Prostate gland (tissue), 2 donors: ENCODE results near the gene DLX4. TPM values are rescaled to one million over a fixed set of nuclear protein-coding genes. Genes with fewer than 3 reads are reported as not detected.

Source experiments
- DNase-seq: peaks from one replicate; pipeline ENCODE4 v3.0.0-alpha.2; 2019; ENCODE audit warnings: low spot score
- H3K27ac ChIP-seq, 2 donors: fragments of 200-600 bp; sonication (generic); 2 replicates each; pipeline ENCODE4 v1.5.1; 2017 to 2019
- H3K27me3 ChIP-seq: fragments of 200-600 bp; sonication (generic); replicated peaks from 2 replicates; pipeline ENCODE4 v1.5.1; 2019; ENCODE audit not compliant: insufficient read depth
- H3K36me3 ChIP-seq, 2 donors: fragments of 200-600 bp; sonication (generic); 1 replicate in 1 of 2; 2 replicates in 1 of 2; pipeline versions ENCODE4 v1.5.1 to v1.8.1; 2017 to 2019
- H3K4me1 ChIP-seq: fragments of 200-600 bp; sonication (generic); replicated peaks from 2 replicates; pipeline ENCODE4 v1.5.1; 2019
- H3K4me3 ChIP-seq, 2 donors: fragments of 200-600 bp; sonication (generic); 2 replicates each; pipeline ENCODE4 v1.5.1; 2017 to 2019
- H3K9me3 ChIP-seq: fragments of 200-600 bp; sonication (generic); 2 replicates; pipeline ENCODE4 v1.5.1; 2017
- POLR2A ChIP-seq: fragments of 450-650 bp; IDR thresholded peaks from one replicate; pipeline ENCODE4 v1.6.1; 2016; ENCODE audit warnings: antibody characterized with exemption, mild to moderate bottlenecking
- POLR2AphosphoS5 ChIP-seq: sonication (generic); formaldehyde crosslinking; IDR thresholded peaks from one replicate; pipeline ENCODE4 v1.6.1; 2017; ENCODE audit warnings: antibody characterized with exemption
- WGBS: methylation state at CpG from one replicate; pipeline ENCODE4 v1.1.5; 2018; 5-methylcytosine and 5-hydroxymethylcytosine counted together
- intact Hi-C: fragments of 100-400 bp; cut with DNase I; formaldehyde crosslinking; loops from one replicate; pipeline ENCODE4 v1.14.2; 2022
- total RNA-seq, 2 donors: library from RNA; depleted of rRNA; stranded (reverse); fragments of >200 nt; gene quantifications; one replicate each; pipeline ENCODE4 v1.1.0, GENCODE V29; 2016
- TF ChIP-seq, protein P1 (sequence below), 4 experiments: fragments of 200-600 bp in 2 of 4; fragments of 450-650 bp in 2 of 4; sonication (generic) in 2 of 4; IDR thresholded peaks; 1 replicate in 3 of 4; 2 replicates in 1 of 4; pipeline ENCODE4 v1.5.1; 2016 to 2019; ENCODE audit warnings: antibody characterized with exemption in 4 of 4, mild to moderate bottlenecking in 2 of 4, moderate library complexity in 2 of 4

The DLX4 gene, protein sequence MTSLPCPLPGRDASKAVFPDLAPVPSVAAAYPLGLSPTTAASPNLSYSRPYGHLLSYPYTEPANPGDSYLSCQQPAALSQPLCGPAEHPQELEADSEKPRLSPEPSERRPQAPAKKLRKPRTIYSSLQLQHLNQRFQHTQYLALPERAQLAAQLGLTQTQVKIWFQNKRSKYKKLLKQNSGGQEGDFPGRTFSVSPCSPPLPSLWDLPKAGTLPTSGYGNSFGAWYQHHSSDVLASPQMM
- total RNA-seq = not detected

- no peak for DNase-seq
- Histone ChIP-seq H3K36me3 (no peaks in the 10 kb centered on the region), H3K4me1 (peaks cover 8% of the 10 kb centered on the region), H3K27me3 (peaks cover 62% of the 10 kb centered on the region), H3K4me3 (peak within 1 kb of the TSS; percentile 18 to 33), H3K9me3 (no peaks in the 10 kb centered on the region), H3K27ac (no peak within 1 kb of the TSS)
- TF ChIP-seq, protein P1, sequence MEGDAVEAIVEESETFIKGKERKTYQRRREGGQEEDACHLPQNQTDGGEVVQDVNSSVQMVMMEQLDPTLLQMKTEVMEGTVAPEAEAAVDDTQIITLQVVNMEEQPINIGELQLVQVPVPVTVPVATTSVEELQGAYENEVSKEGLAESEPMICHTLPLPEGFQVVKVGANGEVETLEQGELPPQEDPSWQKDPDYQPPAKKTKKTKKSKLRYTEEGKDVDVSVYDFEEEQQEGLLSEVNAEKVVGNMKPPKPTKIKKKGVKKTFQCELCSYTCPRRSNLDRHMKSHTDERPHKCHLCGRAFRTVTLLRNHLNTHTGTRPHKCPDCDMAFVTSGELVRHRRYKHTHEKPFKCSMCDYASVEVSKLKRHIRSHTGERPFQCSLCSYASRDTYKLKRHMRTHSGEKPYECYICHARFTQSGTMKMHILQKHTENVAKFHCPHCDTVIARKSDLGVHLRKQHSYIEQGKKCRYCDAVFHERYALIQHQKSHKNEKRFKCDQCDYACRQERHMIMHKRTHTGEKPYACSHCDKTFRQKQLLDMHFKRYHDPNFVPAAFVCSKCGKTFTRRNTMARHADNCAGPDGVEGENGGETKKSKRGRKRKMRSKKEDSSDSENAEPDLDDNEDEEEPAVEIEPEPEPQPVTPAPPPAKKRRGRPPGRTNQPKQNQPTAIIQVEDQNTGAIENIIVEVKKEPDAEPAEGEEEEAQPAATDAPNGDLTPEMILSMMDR (IDR thresholded peaks at IDR 0.05) = no peak
- TF ChIP-seq POLR2A = no peak
- no peak for TF ChIP-seq POLR2AphosphoS5
- 3% methylated on average over 42 of the region's 45 CpGs for WGBS
- intact Hi-C loops = no loop called here
These were observed at the start of gene DLX4 for GRCh38 chr17:49969134-49969759. Gene DLX4 (plus strand): TSS chr17:49969190. CDS start chr17:49969469, 279 bp downstream.

DNA sequence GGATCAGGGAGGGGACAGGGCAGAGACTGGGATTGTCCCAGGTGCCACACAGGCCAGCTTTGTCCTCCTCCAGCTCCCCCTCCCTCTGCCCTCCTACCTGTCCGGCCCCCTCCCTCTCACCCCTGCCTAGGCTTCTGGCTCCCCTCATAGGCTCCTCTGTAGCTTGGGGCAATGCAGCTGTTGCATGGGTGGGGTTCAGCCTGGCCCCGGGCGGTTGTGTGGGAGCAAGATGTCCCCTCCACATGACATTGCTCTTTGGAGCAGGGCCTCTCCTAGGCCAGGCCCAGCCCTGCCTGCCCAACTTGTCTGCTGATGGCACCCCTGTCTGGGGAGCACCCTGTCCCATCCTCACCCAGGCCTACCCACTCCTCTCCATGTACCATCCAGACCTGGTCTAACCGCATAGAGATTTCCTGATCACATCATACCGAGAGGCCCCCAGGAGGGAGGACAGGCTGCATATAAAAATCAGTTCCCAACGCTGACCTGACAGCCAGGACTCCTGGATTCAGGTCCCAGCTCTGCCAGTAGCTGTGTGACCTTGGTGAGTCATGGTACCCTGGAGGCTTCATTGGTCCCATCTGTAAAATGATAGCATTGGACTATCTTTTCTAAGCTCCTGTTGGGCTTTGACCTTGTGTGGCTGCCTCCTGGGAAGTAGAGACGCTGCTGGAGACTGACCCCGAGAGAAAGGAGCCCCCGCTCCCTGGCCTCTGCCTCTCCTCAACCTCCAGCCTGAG is 48.8 kb upstream of the DLX4 start:
- Histone ChIP-seq H3K27ac (no peak overlapping the region), H3K36me3 (no peaks in the 10 kb centered on the region), H3K4me3 (no peak overlapping the region), H3K9me3 (no peaks in the 10 kb centered on the region), H3K27me3 (no peaks in the 10 kb centered on the region), H3K4me1 (no peaks in the 10 kb centered on the region)
- intact Hi-C loops = no loop called here
- TF ChIP-seq POLR2AphosphoS5 = no peak
- no peak for TF ChIP-seq POLR2A
- TF ChIP-seq, protein P1 (IDR thresholded peaks at IDR 0.05) = no peak
- whole genome bisulfite sequencing = 78% methylated on average over 7 of the region's 9 CpGs
- DNase-seq = no peak

GRCh38 chr17:49922095-49922494 is 46.9 kb upstream of the DLX4 start:
- no peak for TF ChIP-seq POLR2AphosphoS5
- TF ChIP-seq, protein P1 (IDR thresholded peaks at IDR 0.05) = no peak
- TF ChIP-seq POLR2A = no peak
- H3K9me3 ChIP-seq = no peaks in the 10 kb centered on the region
- no peaks in the 10 kb centered on the region for H3K27me3 ChIP-seq
- DNase-seq = no peak
- intact Hi-C loops = no loop called here
- H3K4me3 ChIP-seq = no peak overlapping the region
- WGBS = 94% methylated on average over 4 of the region's 4 CpGs
- no peaks in the 10 kb centered on the region for H3K4me1 ChIP-seq
- no peak overlapping the region for H3K27ac ChIP-seq
- no peaks in the 10 kb centered on the region for H3K36me3 ChIP-seq

DNA sequence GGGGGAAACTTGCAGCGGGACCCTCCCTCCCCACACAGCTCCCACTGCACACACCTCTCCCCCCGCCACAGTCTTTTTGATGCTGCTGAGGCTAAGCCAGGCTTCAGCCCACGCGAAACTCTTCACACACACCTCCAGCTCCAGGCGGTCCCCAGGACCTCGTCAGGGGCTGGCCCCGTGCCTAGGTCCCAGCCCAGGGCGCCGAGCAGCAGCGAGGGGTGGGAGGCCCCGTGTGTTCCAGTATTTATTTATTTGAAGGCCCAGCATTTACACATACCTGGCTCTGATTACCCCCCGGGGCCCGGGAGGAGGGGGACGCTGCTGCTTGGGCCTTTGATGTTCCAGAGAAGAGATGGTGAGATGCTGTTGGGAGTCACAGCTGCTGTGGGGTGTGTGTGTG is 44.9 kb upstream of the DLX4 start:
- no peak for TF ChIP-seq POLR2A
- TF ChIP-seq, protein P1 (IDR thresholded peaks at IDR 0.05) = no peak
- TF ChIP-seq POLR2AphosphoS5 = no peak
- no peak overlapping the region for H3K4me3 ChIP-seq
- no peak for DNase-seq
- H3K27me3 ChIP-seq = peaks cover 5% of the 10 kb centered on the region
- H3K9me3 ChIP-seq = no peaks in the 10 kb centered on the region
- no peak overlapping the region for H3K27ac ChIP-seq
- intact Hi-C loops = no loop called here
- no peaks in the 10 kb centered on the region for H3K4me1 ChIP-seq
- WGBS = 48% methylated on average over 14 of the region's 14 CpGs
- no peaks in the 10 kb centered on the region for H3K36me3 ChIP-seq
